Mesodermal cell (in vitro differentiated cells): ENCODE data around the gene TPP2.

Experiments used
- H3K27ac ChIP-seq: 2 replicates; pipeline ENCODE4 v1.7.0; 2013; ENCODE audit warnings: mild to moderate bottlenecking, low read depth, low read length, moderate library complexity; ENCODE audit not compliant: severe bottlenecking
- H3K36me3 ChIP-seq: 2 replicates; pipeline ENCODE4 v1.7.1; 2013; ENCODE audit warnings: mild to moderate bottlenecking, low read length, moderate library complexity; ENCODE audit not compliant: control insufficient read depth, insufficient read depth
- H3K4me1 ChIP-seq: one replicate; pipeline ENCODE4 v1.7.1; 2013; ENCODE audit warnings: mild to moderate bottlenecking, low read length; ENCODE audit not compliant: insufficient read depth, control insufficient read depth, poor library complexity, severe bottlenecking
- H3K4me3 ChIP-seq: 2 replicates; pipeline ENCODE4 v1.7.0; 2013; ENCODE audit warnings: low read length, control low read depth, mild to moderate bottlenecking; ENCODE audit not compliant: insufficient read depth, poor library complexity, severe bottlenecking; ENCODE audit errors: extremely low read depth
- H3K9me3 ChIP-seq: 2 replicates; pipeline ENCODE4 v1.7.1; 2013; ENCODE audit warnings: mild to moderate bottlenecking, low read length, moderate library complexity; ENCODE audit not compliant: control insufficient read depth
- WGBS, 2 experiments: methylation state at CpG; one replicate each; pipeline ENCODE4 v1.1.5; 2013; ENCODE audit warnings: missing lambda C conversion rate in 2 of 2; ENCODE audit not compliant: insufficient coverage in 2 of 2; 5-methylcytosine and 5-hydroxymethylcytosine counted together

TPP2 gene

GRCh38 chr13:102693250-102693649, 96.5 kb downstream of the TPP2 start:
- 67 to 100% methylated on average over 1 to 2 of the region's 4 CpGs for whole genome bisulfite sequencing, 2 experiments
- peaks cover 2% of the 10 kb centered on the region for H3K9me3 ChIP-seq
- H3K36me3 ChIP-seq = no peaks in the 10 kb centered on the region
- no peak overlapping the region for H3K27ac ChIP-seq
- H3K4me1 ChIP-seq = no peaks in the 10 kb centered on the region
- no peak overlapping the region for H3K4me3 ChIP-seq

- no peak overlapping the region for H3K27ac ChIP-seq
- no peaks in the 10 kb centered on the region for H3K36me3 ChIP-seq
- no CpG with 5 or more reads among the region's 2 CpGs for WGBS, 2 experiments
- H3K4me1 ChIP-seq = no peaks in the 10 kb centered on the region
- peaks cover 8% of the 10 kb centered on the region for H3K9me3 ChIP-seq
- H3K4me3 ChIP-seq = no peak overlapping the region
Measured at GRCh38 chr13:102693776-102694175, 97.0 kb downstream of the TPP2 start.

- H3K36me3 ChIP-seq = no peaks in the 10 kb centered on the region
- H3K4me3 ChIP-seq = no peak within 1 kb of the TSS
- peaks cover 8% of the 10 kb centered on the region for H3K9me3 ChIP-seq
- no peaks in the 10 kb centered on the region for H3K4me1 ChIP-seq
- WGBS, 2 experiments = 83 to 89% methylated on average over 5 of the region's 6 CpGs
- no peak within 1 kb of the TSS for H3K27ac ChIP-seq
Measured at GRCh38 chr13:102694937-102695336, 98.2 kb downstream of the TPP2 start, which contains the start of gene METTL21C. TSS of gene METTL21C (minus strand) at chr13:102695044. CDS start at chr13:102694498, 546 bp downstream.

- Histone ChIP-seq H3K9me3 (peaks cover 8% of the 10 kb centered on the region), H3K36me3 (no peaks in the 10 kb centered on the region), H3K27ac (no peak overlapping the region), H3K4me1 (no peaks in the 10 kb centered on the region), H3K4me3 (no peak overlapping the region)
- WGBS, 2 experiments = 84 to 87% methylated on average over 4 of the region's 4 CpGs
Measured at GRCh38 chr13:102696465-102696864, 99.7 kb downstream of the TPP2 start.

GRCh38 chr13:102697264-102697663, 100.5 kb downstream of the TPP2 start:
- no peak overlapping the region for H3K27ac ChIP-seq
- peaks cover 8% of the 10 kb centered on the region for H3K9me3 ChIP-seq
- no peaks in the 10 kb centered on the region for H3K36me3 ChIP-seq
- WGBS, 2 experiments = no CpG with 5 or more reads among the region's 6 CpGs
- H3K4me3 ChIP-seq = no peak overlapping the region
- no peaks in the 10 kb centered on the region for H3K4me1 ChIP-seq

GRCh38 chr13:102697929-102698648, 101.3 kb downstream of the TPP2 start:
- H3K4me1 ChIP-seq = no peaks in the 10 kb centered on the region
- H3K36me3 ChIP-seq = no peaks in the 10 kb centered on the region
- H3K9me3 ChIP-seq = peaks cover 8% of the 10 kb centered on the region
- no peak overlapping the region for H3K27ac ChIP-seq
- H3K4me3 ChIP-seq = no peak overlapping the region
- WGBS, 2 experiments = 91 to 93% methylated on average over 3 to 6 of the region's 8 CpGs

- Histone ChIP-seq H3K4me1 (peaks cover 4% of the 10 kb centered on the region), H3K9me3 (peaks cover 8% of the 10 kb centered on the region), H3K36me3 (no peaks in the 10 kb centered on the region), H3K4me3 (no peak overlapping the region), H3K27ac (no peak overlapping the region)
- 69 to 100% methylated on average over 2 of the region's 2 CpGs for WGBS, 2 experiments
Measured at GRCh38 chr13:102698649-102698980, 101.8 kb downstream of the TPP2 start.

- Histone ChIP-seq H3K4me1 (peaks cover 4% of the 10 kb centered on the region), H3K4me3 (no peak overlapping the region), H3K36me3 (no peaks in the 10 kb centered on the region), H3K27ac (no peak overlapping the region), H3K9me3 (peaks cover 8% of the 10 kb centered on the region)
- 93 to 100% methylated on average over 1 to 3 of the region's 3 CpGs for WGBS, 2 experiments
Measured at GRCh38 chr13:102699504-102699903, 102.7 kb downstream of the TPP2 start.

- WGBS, 2 experiments = 90 to 94% methylated on average over 9 of the region's 14 CpGs
- Histone ChIP-seq H3K4me3 (no peak overlapping the region), H3K36me3 (no peaks in the 10 kb centered on the region), H3K4me1 (peaks cover 4% of the 10 kb centered on the region), H3K27ac (no peak overlapping the region), H3K9me3 (peaks cover 8% of the 10 kb centered on the region)
Measured at GRCh38 chr13:102700088-102701031, 103.6 kb downstream of the TPP2 start.

- Histone ChIP-seq H3K27ac (no peak overlapping the region), H3K9me3 (peaks cover 8% of the 10 kb centered on the region), H3K4me1 (peaks cover 7% of the 10 kb centered on the region), H3K36me3 (no peaks in the 10 kb centered on the region), H3K4me3 (no peak overlapping the region)
- WGBS, 2 experiments = 98% methylated on average over 5 of the region's 5 CpGs; no CpG with 5 or more reads in 1 of the 2 experiments
Measured at GRCh38 chr13:102701331-102701730, 104.5 kb downstream of the TPP2 start.
